Stimulated activated effector memory CD8-positive, alpha-beta T cell treated with anti-CD3 and anti-CD28 coated beads, Interleukin-12 subunit alpha, Interleukin-12 subunit beta, amount 100 ng/mL, for 72 hours (primary cell): ENCODE results near the gene SPRN.
A peak's percentile ranks its signal among the peaks of the same experiment; 100 is the strongest.
"Not testable (repeated sequence)": the region's sequence is repeated elsewhere in the genome, so short reads cannot be mapped to it uniquely, and the experiment has no call there.

ENCODE experiments used
- ATAC-seq: fragments of 150-1000 bp; cut with Tn5 transposase; 2 replicates; pipeline ENCODE4 v1.10.0; 2021
- DNase-seq, 2 donors: peaks; one replicate each; pipeline ENCODE4 v3.0.0; 2021 to 2022; ENCODE audit warnings: low spot score in 2 of 2
- H3K27ac Mint-ChIP-seq: one replicate; pipeline ENCODE4 v1.8.0; 2022; ENCODE audit warnings: mild to moderate bottlenecking, mixed read lengths
- H3K36me3 Mint-ChIP-seq: one replicate; pipeline ENCODE4 v1.8.0; 2022; ENCODE audit warnings: mild to moderate bottlenecking, mixed read lengths
- H3K4me1 Mint-ChIP-seq: one replicate; pipeline ENCODE4 v1.8.0; 2022; ENCODE audit warnings: mixed read lengths
- H3K4me3 Mint-ChIP-seq: one replicate; pipeline ENCODE4 v1.8.0; 2022; ENCODE audit warnings: mild to moderate bottlenecking, mixed read lengths
- H3K9me3 Mint-ChIP-seq: one replicate; pipeline ENCODE4 v1.8.0; 2022; ENCODE audit warnings: mixed read lengths

The SPRN gene

DNA sequence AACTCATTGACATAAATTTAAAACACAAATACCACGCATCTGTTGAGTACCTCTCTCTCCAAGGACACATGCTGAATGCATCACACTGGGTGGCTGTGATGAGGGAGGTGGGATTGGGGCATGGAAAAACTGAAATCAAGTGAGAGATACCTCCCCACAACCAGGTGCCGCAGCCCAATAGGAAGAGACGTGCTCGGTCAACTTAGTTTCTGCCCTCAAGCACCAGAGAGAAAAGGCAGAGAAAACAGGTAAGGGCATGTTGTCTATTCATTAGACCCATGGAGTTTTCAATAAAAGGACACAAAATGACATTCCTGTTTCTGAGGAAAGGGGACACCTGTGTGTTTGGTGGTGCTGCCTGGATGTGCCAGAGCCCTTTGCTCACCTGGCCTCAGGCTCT is 5.1 kb upstream of the SPRN start:
- not testable (repeated sequence) for H3K27ac Mint-ChIP-seq, H3K36me3 Mint-ChIP-seq, H3K4me3 Mint-ChIP-seq, ATAC-seq, DNase-seq, H3K9me3 Mint-ChIP-seq, H3K4me1 Mint-ChIP-seq

DNA sequence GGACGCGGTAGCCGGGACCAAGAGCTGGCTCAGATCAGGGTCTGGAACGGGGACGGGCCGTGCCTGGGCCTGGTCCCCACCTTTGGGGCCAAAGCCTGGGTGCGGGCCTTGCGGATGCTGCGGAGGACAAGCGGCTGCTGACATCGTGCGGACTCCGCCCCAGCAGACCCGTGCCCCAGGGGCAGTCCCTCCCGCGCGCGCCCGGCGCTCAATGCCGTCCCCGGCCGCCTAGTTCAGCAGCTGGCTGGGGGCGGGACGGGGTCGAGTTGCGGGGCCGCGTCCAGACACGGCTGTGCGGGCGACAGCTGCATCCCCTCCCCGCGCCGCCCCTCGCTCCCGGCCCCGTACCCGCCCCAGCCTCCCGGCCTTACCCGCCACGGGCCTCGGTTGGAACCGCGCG is 323 bp downstream of the SPRN start:
- Mint-ChIP-seq H3K36me3 (peaks cover 11% of the 10 kb centered on the region), H3K4me3 (peak overlapping the region; percentile 58), H3K4me1 (peaks cover 12% of the 10 kb centered on the region)
- not testable (repeated sequence) for H3K27ac Mint-ChIP-seq, ATAC-seq, H3K9me3 Mint-ChIP-seq, DNase-seq

DNA sequence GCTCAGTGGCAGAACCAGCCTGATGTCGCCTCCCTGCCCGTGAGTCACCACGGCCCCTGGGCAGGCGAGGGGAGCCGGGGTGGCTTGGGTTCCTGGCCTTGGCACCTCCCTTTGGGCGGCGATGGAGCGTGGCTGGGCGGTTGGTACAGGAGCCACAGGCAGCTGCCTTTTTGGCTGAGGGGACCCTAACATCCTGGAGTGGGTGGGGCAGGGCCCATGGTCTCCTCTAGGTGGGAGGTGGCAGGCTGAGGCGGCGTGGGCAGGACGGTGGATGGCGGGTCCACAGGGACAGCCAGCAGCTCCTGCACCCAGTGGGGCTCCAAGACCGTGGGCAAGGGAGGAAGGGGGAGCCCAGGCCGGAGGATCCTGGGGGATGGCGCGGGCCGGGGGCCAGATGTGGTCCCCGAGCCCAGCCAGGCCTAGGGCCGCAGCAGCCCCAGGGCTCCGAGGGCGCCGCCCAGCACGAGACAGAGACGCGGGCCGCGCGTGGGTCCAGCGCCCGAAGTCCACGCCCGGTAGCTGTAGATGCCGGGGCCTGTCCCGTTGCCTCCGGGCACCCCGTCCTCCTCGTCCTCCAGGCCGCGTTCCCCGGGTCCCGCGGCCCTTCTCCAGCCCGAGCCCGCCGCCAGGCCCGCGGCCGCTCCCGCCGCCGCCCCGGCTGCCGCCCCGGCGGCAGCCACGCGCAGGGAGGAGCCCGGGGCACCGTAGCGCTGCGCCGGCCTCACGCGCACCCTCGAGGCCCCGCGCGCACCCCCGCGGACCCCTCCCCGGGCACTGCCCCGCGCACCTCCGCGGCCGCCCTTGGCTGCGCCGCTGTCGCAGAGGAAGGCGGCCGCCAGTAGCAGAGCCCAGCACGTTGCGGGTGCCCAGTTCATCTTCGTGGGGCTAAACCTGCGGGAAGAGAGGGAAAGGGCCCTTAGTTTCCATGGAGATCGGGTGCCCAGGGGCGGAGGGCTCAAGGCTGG is 1.3 kb downstream of the SPRN start:
- Mint-ChIP-seq H3K27ac (no peak overlapping the region), H3K9me3 (no peaks in the 10 kb centered on the region), H3K36me3 (peaks cover 11% of the 10 kb centered on the region), H3K4me1 (peaks cover 12% of the 10 kb centered on the region), H3K4me3 (peak overlapping the region; percentile 58)
- ATAC-seq = peak; percentile 41
- no peak for DNase-seq

DNA sequence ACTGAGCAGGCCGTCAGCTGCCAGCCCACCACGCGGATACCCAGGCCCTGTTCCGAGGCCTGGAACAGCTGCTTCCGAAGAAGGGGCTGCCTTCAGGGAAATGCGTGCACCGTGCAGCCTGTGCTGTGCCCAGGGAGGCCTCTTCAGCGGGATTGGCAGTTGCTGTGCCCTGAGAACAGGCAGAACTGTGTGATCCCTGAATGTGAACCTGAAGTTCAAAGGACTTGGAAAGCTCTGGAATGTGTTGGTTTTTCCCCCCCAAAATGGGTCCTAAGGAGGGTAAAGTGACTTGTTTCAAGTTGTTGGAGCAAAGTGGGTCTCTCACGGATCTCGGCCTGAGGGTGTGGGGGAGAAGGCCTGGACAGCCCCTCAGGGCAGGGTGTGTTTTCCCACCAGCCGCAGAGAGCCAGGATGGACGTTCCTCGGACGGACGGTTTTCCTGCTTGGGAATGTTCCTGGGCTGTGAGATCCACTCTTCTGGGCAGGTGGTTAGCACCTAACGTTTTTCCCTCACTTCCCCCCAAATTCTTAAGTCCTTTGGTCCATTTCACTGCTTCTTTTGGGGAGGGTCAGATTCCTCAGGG is 2.1 kb downstream of the SPRN start:
- Mint-ChIP-seq H3K4me3 (peak overlapping the region; percentile 58), H3K9me3 (no peaks in the 10 kb centered on the region), H3K27ac (no peak overlapping the region), H3K4me1 (peaks cover 12% of the 10 kb centered on the region), H3K36me3 (peaks cover 11% of the 10 kb centered on the region)
- DNase-seq = no peak
- no peak for ATAC-seq

DNA sequence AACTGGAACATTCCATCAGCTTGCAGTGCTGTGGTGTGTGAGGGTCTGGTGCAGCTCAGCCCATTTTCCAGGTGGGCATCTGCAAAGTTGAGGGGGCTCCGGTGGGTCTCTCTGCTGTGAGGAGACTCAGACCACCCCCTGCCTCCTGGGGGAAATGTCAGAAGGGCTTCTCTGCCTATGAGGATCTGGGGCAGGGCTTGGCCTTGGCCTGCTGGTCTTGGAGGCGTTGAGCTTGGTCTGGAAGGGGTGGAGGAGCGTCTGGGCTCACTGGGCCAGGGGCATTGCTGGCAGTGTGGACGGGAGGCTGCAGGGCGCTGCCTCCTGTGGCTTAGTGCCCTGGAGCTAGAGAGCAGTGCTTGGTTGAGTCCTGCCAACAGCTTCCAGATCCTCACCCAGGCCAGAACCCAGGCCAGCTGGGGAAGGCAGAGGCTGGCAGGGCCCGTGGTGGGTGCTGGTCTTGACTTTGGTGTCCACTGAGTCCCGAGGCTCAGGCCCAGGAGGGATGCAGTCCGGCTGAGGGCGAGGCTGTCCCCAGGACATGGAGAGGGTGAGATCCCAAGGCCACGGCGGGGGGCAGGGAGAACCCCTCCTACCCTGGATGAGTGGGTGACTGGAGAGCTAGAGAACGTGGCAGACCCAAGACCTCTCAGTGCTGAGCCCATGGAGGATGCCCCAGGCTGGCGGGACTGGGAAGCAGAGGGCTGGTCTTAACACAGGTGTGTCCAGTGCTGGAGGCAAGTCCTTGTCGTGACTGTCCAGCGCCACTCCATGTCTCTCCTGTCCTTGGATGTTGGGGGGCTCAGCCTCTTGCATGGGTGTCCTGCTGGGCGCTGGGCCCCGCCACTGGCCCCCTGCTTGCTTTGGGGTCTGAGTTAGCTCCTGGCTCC is 2.8 kb downstream of the SPRN start:
- Mint-ChIP-seq H3K36me3 (peaks cover 11% of the 10 kb centered on the region), H3K9me3 (no peaks in the 10 kb centered on the region), H3K4me3 (peak overlapping the region; percentile 20), H3K4me1 (peaks cover 12% of the 10 kb centered on the region), H3K27ac (no peak overlapping the region)
- ATAC-seq = peak; percentile 3
- no peak for DNase-seq

DNA sequence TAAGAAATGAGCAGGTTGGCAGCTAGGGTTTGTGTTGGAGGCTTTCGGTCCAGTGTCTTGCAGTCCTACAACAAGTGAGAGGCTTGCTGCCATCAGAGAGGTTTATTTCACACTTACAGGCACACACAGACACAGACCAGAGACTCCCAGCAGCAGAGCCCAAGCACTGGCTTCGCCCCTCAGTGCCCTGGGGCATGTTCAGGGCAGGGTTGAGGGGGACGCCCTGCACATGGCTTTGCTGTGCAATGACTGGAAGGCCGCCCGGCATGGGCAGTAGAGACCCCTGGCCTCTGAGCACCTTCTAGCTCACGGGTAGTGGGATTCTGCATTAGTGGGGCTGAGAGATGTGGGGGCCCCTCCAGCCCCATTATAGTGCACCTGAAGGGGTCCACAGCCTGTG is 3.8 kb downstream of the SPRN start:
- DNase-seq = no peak
- Mint-ChIP-seq H3K36me3 (peaks cover 17% of the 10 kb centered on the region), H3K27ac (no peak overlapping the region), H3K9me3 (no peaks in the 10 kb centered on the region), H3K4me1 (peaks cover 12% of the 10 kb centered on the region), H3K4me3 (no peak overlapping the region)
- ATAC-seq = peak; percentile 9

DNA sequence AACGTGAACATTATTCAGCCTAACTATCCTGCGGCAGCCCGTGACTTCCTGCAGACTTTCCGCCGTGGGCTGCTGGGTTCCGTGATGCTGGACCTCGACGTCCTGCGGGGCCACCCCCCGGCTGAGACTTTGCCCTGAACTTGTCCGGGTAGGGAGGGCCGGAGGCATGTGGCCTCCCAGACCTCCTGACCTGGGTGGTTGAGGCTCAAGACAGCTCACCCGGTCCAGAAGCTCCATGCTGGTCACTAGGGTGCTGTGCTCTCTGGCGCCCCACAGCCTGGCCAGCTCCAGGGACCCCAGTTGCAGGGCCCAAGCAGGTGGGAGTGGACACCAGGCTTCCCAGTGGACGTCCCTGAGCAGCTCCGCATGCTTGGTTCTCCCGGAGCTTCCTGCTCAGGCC is 4.4 kb downstream of the SPRN start:
- H3K36me3 Mint-ChIP-seq = peaks cover 23% of the 10 kb centered on the region
- ATAC-seq (no peak), DNase-seq (no peak)
- peaks cover 12% of the 10 kb centered on the region for H3K4me1 Mint-ChIP-seq
- no peaks in the 10 kb centered on the region for H3K9me3 Mint-ChIP-seq
- no peak overlapping the region for H3K4me3 Mint-ChIP-seq
- H3K27ac Mint-ChIP-seq = no peak overlapping the region

DNA sequence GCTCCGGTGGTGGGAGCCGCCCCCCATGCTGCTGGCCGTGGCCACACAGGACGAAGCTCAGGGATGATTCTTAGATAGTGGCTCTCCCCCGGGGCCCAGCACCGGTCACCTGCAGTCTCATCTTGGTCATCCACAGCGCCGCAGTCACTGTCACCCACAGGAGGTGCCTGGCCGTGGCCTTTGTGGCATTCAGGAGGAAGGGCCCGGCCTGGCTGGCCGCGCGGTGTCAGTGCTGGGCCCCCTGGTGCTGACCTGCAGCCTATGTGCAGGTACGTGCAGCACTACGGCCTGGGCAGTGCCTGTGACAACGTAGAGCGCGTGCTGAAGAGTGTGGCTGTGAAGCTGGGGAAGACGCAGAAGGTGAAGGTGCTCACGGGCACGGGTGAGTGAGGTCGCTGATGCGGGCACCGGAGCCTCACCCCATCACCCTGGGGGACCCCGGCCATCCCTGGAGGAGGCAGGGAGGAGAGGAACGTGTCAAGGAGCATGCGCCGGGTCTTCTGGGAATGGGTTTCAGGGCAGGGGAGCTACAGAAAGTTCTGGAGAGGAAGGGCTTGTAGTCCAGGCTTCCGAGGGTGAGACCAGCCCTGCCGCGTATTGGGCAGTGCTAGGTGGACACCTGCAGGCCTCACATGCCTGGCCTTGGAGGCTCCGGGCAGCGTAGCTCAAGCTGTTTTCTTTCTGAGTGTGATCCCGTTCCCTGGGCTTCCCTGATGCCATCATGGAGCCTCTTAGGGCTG is 5.0 kb downstream of the SPRN start:
- H3K4me3 Mint-ChIP-seq = no peak overlapping the region
- H3K4me1 Mint-ChIP-seq = peaks cover 12% of the 10 kb centered on the region
- peaks cover 29% of the 10 kb centered on the region for H3K36me3 Mint-ChIP-seq
- ATAC-seq = no peak
- H3K9me3 Mint-ChIP-seq = no peaks in the 10 kb centered on the region
- peak overlapping the region; percentile 48 for H3K27ac Mint-ChIP-seq
- DNase-seq = no peak

DNA sequence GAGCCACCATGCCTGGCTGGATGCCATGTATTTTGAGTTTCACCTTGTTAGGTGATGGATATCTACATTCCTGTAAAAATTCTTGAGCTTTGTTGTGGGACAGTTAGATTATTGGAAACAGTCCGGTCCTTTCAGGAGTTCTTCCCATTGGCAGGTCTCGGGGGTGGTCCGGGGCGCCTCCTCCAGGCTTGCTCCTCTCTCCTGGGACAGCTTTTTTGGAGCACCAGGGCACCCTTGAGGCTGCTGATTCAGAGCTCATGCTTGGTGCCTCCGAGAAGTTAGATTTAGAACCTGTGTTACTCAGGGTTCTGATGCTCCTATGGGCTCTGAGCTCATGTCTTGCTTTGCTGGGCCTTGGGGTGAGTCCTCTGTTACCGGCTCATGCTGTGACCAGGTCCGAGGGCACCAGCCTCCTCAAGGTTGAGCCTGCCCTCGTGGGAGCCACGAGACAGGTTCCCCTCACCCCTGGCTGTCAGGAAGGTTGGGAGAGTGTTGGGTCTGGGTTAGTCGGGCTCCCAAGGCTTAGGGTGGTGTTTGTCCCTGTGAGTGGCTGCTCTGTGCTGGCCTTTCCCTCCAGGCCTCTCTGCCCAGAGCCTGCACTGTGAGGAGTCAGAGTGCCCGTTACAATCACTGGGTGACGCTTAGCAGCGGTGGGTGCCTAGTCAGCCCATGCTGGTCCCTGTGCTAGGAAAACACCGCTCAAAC is 6.0 kb downstream of the SPRN start:
- Mint-ChIP-seq H3K4me1 (peaks cover 12% of the 10 kb centered on the region), H3K9me3 (no peaks in the 10 kb centered on the region), H3K4me3 (no peak overlapping the region), H3K36me3 (peaks cover 37% of the 10 kb centered on the region), H3K27ac (no peak overlapping the region)
- ATAC-seq (no peak), DNase-seq (no peak)

DNA sequence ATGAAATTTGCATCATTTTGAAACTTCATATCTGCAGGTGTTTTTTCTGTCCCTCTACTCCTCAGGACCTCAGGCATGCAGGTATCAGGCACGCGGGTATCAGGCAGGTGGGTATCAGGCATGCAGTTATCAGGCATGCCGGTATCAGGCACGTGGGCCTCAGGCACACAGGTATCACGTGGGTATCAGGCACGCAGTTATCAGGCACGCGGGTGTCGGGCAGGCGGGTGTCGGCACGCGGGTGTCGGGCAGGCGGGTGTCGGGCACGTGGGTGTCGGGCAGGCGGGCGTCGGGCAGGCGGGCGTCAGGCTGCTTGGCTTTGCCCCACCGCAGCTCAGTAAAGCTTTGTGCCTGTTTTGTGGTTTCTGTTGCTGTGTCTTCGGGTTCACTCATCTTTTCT is 8.7 kb downstream of the SPRN start:
- H3K4me3 Mint-ChIP-seq = no peak overlapping the region
- no peak for DNase-seq
- ATAC-seq = no peak
- H3K36me3 Mint-ChIP-seq = peaks cover 60% of the 10 kb centered on the region
- peaks cover 10% of the 10 kb centered on the region for H3K9me3 Mint-ChIP-seq
- H3K27ac Mint-ChIP-seq = no peak overlapping the region
- peaks cover 6% of the 10 kb centered on the region for H3K4me1 Mint-ChIP-seq

DNA sequence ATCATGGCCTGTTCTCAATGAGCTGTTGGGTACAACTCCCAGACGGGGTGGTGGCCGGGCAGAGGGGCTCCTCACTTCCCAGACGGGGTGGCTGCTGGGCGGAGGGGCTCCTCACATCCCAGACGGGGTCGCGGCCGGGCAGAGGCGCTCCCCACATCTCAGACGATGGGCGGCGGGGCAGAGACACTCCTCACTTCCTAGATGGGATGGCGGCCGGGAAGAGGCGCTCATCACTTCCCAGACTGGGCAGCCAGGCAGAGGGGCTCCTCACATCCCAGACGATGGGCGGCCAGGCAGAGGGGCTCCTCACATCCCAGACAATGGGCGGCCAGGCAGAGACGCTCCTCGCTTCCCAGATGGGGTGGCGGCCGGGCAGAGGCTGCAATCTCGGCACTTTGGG is 10.0 kb downstream of the SPRN start:
- DNase-seq, H3K27ac Mint-ChIP-seq, H3K4me1 Mint-ChIP-seq, ATAC-seq, H3K4me3 Mint-ChIP-seq: not testable (repeated sequence)
- H3K9me3 Mint-ChIP-seq = peaks cover 13% of the 10 kb centered on the region
- peaks cover 66% of the 10 kb centered on the region for H3K36me3 Mint-ChIP-seq

DNA sequence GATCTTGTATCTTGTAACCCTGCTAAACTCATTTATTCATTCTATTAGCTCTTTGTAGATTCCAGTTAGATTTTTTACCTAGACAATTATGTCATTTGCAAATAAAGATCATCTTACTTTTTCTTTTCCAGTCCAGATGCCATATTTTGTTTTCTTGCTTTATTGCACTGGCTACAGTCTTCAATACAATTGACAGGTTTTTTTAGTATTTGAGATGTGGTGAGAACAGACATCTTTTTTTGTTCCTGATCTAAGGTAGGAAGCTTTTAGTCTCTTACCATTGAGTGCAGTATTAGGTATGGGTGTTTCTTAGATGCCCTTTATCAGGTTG is 12.1 kb downstream of the SPRN start:
- no peak overlapping the region for H3K4me3 Mint-ChIP-seq
- no peak for DNase-seq
- no peak overlapping the region for H3K27ac Mint-ChIP-seq
- peaks cover 25% of the 10 kb centered on the region for H3K4me1 Mint-ChIP-seq
- H3K36me3 Mint-ChIP-seq = peaks cover 87% of the 10 kb centered on the region
- no peak for ATAC-seq
- peaks cover 13% of the 10 kb centered on the region for H3K9me3 Mint-ChIP-seq

DNA sequence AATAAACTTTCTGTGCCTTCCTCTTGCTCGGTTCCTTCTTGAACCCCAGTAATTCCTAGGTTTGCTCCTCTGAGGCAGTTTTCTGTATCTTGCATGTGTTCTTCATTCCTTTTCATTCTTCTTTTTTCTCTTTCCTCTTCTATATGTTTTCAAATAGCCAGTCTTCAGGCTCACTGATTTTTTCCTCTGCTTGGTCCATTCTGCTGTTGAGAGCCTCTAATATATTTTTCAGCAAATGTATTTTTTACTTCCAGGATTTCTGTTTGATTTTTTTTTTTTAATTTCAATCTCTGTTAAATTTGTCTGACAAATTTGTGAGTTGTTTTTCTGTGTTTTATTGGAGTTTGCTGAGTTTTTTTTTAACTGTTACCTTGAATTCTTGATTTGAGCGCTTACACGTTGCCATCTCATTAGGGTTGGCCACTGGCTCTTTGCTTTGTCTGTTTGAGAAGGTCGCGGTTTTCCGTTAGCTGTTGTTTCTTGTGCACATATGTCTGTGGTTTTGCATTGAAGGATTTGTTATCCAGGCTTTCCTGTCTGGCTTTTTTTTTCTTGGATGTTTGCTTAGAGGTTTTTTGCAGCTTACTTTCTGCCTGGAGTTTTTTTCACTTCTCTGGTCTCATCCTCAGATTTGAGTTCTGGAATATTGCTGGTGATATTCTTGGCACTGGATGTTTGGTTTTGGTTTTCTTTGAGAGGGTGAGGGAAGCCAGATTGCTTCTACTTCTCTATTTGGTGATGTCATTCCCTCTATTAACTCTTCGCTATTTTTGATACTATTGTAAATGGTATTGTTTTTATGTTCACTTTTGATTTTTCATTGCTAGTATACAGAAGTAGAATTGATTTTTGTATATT is 12.7 kb downstream of the SPRN start:
- H3K4me1 Mint-ChIP-seq = peaks cover 25% of the 10 kb centered on the region
- H3K36me3 Mint-ChIP-seq = peaks cover 93% of the 10 kb centered on the region
- ATAC-seq (no peak), DNase-seq (no peak)
- H3K27ac Mint-ChIP-seq = no peak overlapping the region
- peaks cover 13% of the 10 kb centered on the region for H3K9me3 Mint-ChIP-seq
- no peak overlapping the region for H3K4me3 Mint-ChIP-seq
